H1 (cell line): Measurements from ENCODE around the gene GABRA4. TPM values are rescaled to one million over a fixed set of nuclear protein-coding genes. Genes with fewer than 3 reads are reported as not detected.

Source experiments
- POU5F1 ChIP-seq: IDR thresholded peaks from 2 replicates; pipeline ENCODE4 v1.6.1; 2011; ENCODE audit warnings: low read depth, mild to moderate bottlenecking, low read length, moderate library complexity
- RNF2 ChIP-seq: fragments of 200-900, 300-1000 bp; sonication (generic); IDR thresholded peaks from 2 replicates; pipeline ENCODE4 v1.7.1; 2016; ENCODE audit warnings: borderline replicate concordance, low read depth, mild to moderate bottlenecking, antibody characterized with exemption, low read length; ENCODE audit not compliant: poor library complexity, severe bottlenecking; ENCODE audit errors: missing control alignments
- SP1 ChIP-seq: IDR thresholded peaks from 2 replicates; pipeline ENCODE4 v1.6.1; 2011; ENCODE audit warnings: low read depth, low read length
- SP4 ChIP-seq: IDR thresholded peaks from 2 replicates; pipeline ENCODE4 v1.6.1; 2012; ENCODE audit warnings: low read length, inconsistent platforms
- polyA plus RNA-seq, 7 experiments: library from polyadenylated mRNA; depleted of rRNA in 3 of 7; stranded (reverse) in 5 of 7; unstranded in 2 of 7; fragments of >200 nt in 5 of 7; fragments of 200-250 nt in 2 of 7; gene quantifications; 1 replicate in 5 of 7; 2 replicates in 1 of 7; 4 replicates in 1 of 7; pipeline versions ENCODE4 v1.2.1 to v1.2.3, GENCODE V29; 2011 to 2013; ENCODE audit warnings: missing spikeins in 2 of 7, mixed read lengths in 2 of 7
- total RNA-seq: library from RNA; stranded (reverse); fragmentation: NEBNext Ultra II Directional; extraction: Animal tissue kit (Norgen Biotek cat#: 25700); gene quantifications from 2 replicates; pipeline ENCODE4 v1.2.1, GENCODE V29; 2021

GABRA4 gene
- total and polyA plus RNA-seq, 2 of the 8 experiments (the other 6 are each of a cell fraction or from before 2014, with no cell fraction given): 0.09 to 0.37 TPM

DNA sequence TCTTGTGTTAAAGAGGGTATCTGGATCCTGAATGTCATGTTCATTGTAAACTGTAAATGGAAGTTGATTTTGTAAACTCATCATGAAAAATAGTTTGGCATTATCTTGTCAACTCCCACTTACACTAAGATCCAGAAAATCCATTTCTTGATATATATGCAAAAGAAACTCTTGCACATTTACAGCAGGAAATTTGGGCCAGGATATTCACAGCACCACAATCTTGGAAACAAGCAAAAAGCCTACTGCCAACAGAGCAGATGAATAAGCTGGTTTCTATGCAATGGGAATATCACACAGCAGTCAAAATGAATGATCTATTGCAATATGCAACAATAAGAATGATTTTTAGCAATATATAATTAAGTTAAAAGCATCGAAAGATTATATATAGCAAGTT is 8.6 kb downstream of the GABRA4 start (continued):
- no peak for TF ChIP-seq RNF2
- TF ChIP-seq POU5F1: no peak
- TF ChIP-seq SP1: no peak
- TF ChIP-seq SP4: no peak
